ENCODE data around the gene CLEC14A.

DNA sequence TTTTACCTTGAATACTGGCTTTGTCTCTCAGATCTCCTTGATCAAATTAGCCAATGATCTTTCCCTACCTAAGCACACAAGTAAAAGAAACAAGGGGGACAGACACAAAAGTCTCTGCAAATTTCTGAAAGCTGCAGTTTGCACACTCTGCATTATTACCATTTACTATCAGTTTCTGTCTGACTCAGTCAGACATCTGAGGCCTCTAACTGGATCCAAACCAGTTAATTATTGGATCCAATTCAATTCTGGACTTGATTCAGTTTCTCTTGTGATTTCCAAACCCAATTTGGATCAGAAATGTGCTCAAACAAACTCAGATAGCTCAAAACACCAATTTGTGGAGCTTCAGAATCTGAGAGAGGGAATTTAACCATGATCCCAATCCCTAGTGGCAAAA, 31.6 kb downstream of the CLEC14A start:
- TF ChIP-seq, protein P1, sequence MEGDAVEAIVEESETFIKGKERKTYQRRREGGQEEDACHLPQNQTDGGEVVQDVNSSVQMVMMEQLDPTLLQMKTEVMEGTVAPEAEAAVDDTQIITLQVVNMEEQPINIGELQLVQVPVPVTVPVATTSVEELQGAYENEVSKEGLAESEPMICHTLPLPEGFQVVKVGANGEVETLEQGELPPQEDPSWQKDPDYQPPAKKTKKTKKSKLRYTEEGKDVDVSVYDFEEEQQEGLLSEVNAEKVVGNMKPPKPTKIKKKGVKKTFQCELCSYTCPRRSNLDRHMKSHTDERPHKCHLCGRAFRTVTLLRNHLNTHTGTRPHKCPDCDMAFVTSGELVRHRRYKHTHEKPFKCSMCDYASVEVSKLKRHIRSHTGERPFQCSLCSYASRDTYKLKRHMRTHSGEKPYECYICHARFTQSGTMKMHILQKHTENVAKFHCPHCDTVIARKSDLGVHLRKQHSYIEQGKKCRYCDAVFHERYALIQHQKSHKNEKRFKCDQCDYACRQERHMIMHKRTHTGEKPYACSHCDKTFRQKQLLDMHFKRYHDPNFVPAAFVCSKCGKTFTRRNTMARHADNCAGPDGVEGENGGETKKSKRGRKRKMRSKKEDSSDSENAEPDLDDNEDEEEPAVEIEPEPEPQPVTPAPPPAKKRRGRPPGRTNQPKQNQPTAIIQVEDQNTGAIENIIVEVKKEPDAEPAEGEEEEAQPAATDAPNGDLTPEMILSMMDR (IDR thresholded peaks at IDR 0.05): no peak
- no peak for TF ChIP-seq POLR2A (IDR thresholded peaks at IDR 0.05)

Measured in right lobe of liver (tissue), 4 donors.